HUDEP-2 (cell line): ENCODE measurements around the gene TMOD1.

ENCODE experiments used
- DNase-seq, 76 experiments: peaks; one replicate each; lab custom pipeline; 2025; ENCODE audit not compliant: unreplicated experiment in 76 of 76; lab: John Stamatoyannopoulos, UW

Gene TMOD1

GRCh38 chr9:97515662-97516061, 14.2 kb downstream of the TMOD1 start:
- DNase-seq = no peak

- DNase-seq = no peak
Observed at GRCh38 chr9:97516111-97516510, 14.6 kb downstream of the TMOD1 start.

GRCh38 chr9:97517331-97518089, 16.0 kb downstream of the TMOD1 start:
- DNase-seq = no peak

GRCh38 chr9:97518166-97518908, 16.9 kb downstream of the TMOD1 start:
- DNase-seq = no peak

GRCh38 chr9:97518909-97519307, 17.4 kb downstream of the TMOD1 start:
- DNase-seq = no peak

- DNase-seq = no peak
Observed at GRCh38 chr9:97519441-97519970, 18.0 kb downstream of the TMOD1 start.

GRCh38 chr9:97521576-97522333, 20.3 kb downstream of the TMOD1 start:
- DNase-seq = no peak

- DNase-seq = no peak
Observed at GRCh38 chr9:97524424-97524823, 23.0 kb downstream of the TMOD1 start.

- DNase-seq = no peak
Observed at GRCh38 chr9:97525451-97525850, 24.0 kb downstream of the TMOD1 start.

- no peak for DNase-seq
Observed at GRCh38 chr9:97526895-97527575, 25.6 kb downstream of the TMOD1 start.

GRCh38 chr9:97527626-97528528, 26.4 kb downstream of the TMOD1 start:
- DNase-seq = no peak

GRCh38 chr9:97528529-97529230, 27.2 kb downstream of the TMOD1 start:
- no peak for DNase-seq

- DNase-seq = no peak
Observed at GRCh38 chr9:97529363-97530076, 28.1 kb downstream of the TMOD1 start.

- no peak for DNase-seq
Observed at GRCh38 chr9:97531888-97532376, 30.5 kb downstream of the TMOD1 start.

- no peak for DNase-seq
Observed at GRCh38 chr9:97534185-97534584, 32.7 kb downstream of the TMOD1 start.

GRCh38 chr9:97534961-97535594, 33.6 kb downstream of the TMOD1 start:
- no peak for DNase-seq

- no peak for DNase-seq
Observed at GRCh38 chr9:97535771-97536170, 34.3 kb downstream of the TMOD1 start.

GRCh38 chr9:97536480-97536879, 35.0 kb downstream of the TMOD1 start:
- DNase-seq = no peak
